Uterus (tissue), 4 donors: ENCODE measurements around the gene PCTP. TPM values are rescaled to one million over a fixed set of nuclear protein-coding genes. Genes with fewer than 3 reads are reported as not detected.
A peak's percentile ranks its signal among the peaks of the same experiment; 100 is the strongest.

ENCODE experiments used
- DNase-seq, 2 donors: peaks; one replicate each; pipeline ENCODE4 v3.0.0-alpha.2; 2019 to 2020
- H3K27ac ChIP-seq, 2 donors: fragments of 200-600 bp; sonication (generic); 1 replicate in 1 of 2; 2 replicates in 1 of 2; pipeline ENCODE4 v1.5.1; 2016 to 2018
- H3K27me3 ChIP-seq, 2 donors: fragments of 200-600 bp; sonication (generic); one replicate each; pipeline ENCODE4 v1.5.1; 2018 to 2019; ENCODE audit warnings: control low read depth in 1 of 2
- H3K36me3 ChIP-seq, 2 donors: fragments of 200-600 bp; sonication (generic); one replicate each; pipeline ENCODE4 v1.5.1; 2019; ENCODE audit warnings: control low read depth in 1 of 2
- H3K4me1 ChIP-seq, 2 donors: fragments of 200-600 bp; sonication (generic); one replicate each; pipeline ENCODE4 v1.5.1; 2018 to 2019; ENCODE audit warnings: control low read depth in 1 of 2
- H3K4me3 ChIP-seq, 2 donors: fragments of 200-600 bp; sonication (generic); 1 replicate in 1 of 2; 2 replicates in 1 of 2; pipeline ENCODE4 v1.5.1; 2018 to 2019; ENCODE audit warnings: mild to moderate bottlenecking in 1 of 2
- H3K9me3 ChIP-seq, 2 donors: fragments of 200-600 bp; sonication (generic); one replicate each; pipeline ENCODE4 v1.5.1; 2019; ENCODE audit warnings: control low read depth in 1 of 2
- POLR2A ChIP-seq, 2 donors: fragments of 450-650 bp; IDR thresholded peaks; one replicate each; pipeline ENCODE4 v1.6.1; 2016; ENCODE audit warnings: antibody characterized with exemption in 2 of 2, mild to moderate bottlenecking in 1 of 2, moderate library complexity in 1 of 2
- intact Hi-C: fragments of 100-400 bp; cut with DNase I; formaldehyde crosslinking; loops from one replicate; pipeline ENCODE4 v1.15.1; 2023; ENCODE audit warnings: low total_unique reads
- total RNA-seq, 4 donors: library from RNA; depleted of rRNA in 3 of 4; stranded (reverse); fragments of >200 nt in 3 of 4; gene quantifications; one replicate each; pipeline versions ENCODE4 v1.1.0 to v1.2.4, GENCODE V29; 2014 to 2023
- TF ChIP-seq, protein P1 (sequence below), 4 experiments: fragments of 200-600 bp in 2 of 4; fragments of 450-650 bp in 2 of 4; sonication (generic) in 2 of 4; IDR thresholded peaks; one replicate each; pipeline ENCODE4 v1.5.1; 2016 to 2019; ENCODE audit warnings: antibody characterized with exemption in 4 of 4, mild to moderate bottlenecking in 2 of 4, moderate library complexity in 1 of 4
- donor health status: DM: yes; HTN: yes; CAD: no.

Gene PCTP
- total RNA-seq, 4 donors from 2014 or later = 1.8 to 18.8 (median 10.9) TPM

GRCh38 chr17:55818451-55819375 lies 67.9 kb downstream of the PCTP start:
- no peaks in the 10 kb centered on the region for H3K4me1 ChIP-seq
- TF ChIP-seq POLR2A (IDR thresholded peaks at IDR 0.05) = no peak
- TF ChIP-seq, protein P1, sequence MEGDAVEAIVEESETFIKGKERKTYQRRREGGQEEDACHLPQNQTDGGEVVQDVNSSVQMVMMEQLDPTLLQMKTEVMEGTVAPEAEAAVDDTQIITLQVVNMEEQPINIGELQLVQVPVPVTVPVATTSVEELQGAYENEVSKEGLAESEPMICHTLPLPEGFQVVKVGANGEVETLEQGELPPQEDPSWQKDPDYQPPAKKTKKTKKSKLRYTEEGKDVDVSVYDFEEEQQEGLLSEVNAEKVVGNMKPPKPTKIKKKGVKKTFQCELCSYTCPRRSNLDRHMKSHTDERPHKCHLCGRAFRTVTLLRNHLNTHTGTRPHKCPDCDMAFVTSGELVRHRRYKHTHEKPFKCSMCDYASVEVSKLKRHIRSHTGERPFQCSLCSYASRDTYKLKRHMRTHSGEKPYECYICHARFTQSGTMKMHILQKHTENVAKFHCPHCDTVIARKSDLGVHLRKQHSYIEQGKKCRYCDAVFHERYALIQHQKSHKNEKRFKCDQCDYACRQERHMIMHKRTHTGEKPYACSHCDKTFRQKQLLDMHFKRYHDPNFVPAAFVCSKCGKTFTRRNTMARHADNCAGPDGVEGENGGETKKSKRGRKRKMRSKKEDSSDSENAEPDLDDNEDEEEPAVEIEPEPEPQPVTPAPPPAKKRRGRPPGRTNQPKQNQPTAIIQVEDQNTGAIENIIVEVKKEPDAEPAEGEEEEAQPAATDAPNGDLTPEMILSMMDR (IDR thresholded peaks at IDR 0.05) = no peak
- no peaks in the 10 kb centered on the region for H3K36me3 ChIP-seq
- no peak overlapping the region for H3K4me3 ChIP-seq
- intact Hi-C loops = no loop called here
- H3K27ac ChIP-seq = no peak overlapping the region
- no peaks in the 10 kb centered on the region for H3K9me3 ChIP-seq
- no peak for DNase-seq
- H3K27me3 ChIP-seq = no peaks in the 10 kb centered on the region

- TF ChIP-seq, protein P1 (IDR thresholded peaks at IDR 0.05) = no peak
- TF ChIP-seq POLR2A (IDR thresholded peaks at IDR 0.05) = no peak
- no peaks in the 10 kb centered on the region for H3K4me1 ChIP-seq
Observed at GRCh38 chr17:55820675-55821074, 69.8 kb downstream of the PCTP start.

GRCh38 chr17:55822028-55822427 lies 71.2 kb downstream of the PCTP start:
- H3K27me3 ChIP-seq = no peaks in the 10 kb centered on the region
- no peaks in the 10 kb centered on the region for H3K9me3 ChIP-seq
- no peak overlapping the region for H3K4me3 ChIP-seq
- TF ChIP-seq, protein P1 (IDR thresholded peaks at IDR 0.05) = no peak
- no peak for TF ChIP-seq POLR2A (IDR thresholded peaks at IDR 0.05)
- no peaks in the 10 kb centered on the region for H3K4me1 ChIP-seq
- no peak for DNase-seq
- H3K27ac ChIP-seq = no peak overlapping the region
- intact Hi-C loops = no loop called here
- H3K36me3 ChIP-seq = no peaks in the 10 kb centered on the region

More at GRCh38 chr17:55820675-55821074, 69.8 kb downstream of the PCTP start:
- Histone ChIP-seq H3K9me3 (no peaks in the 10 kb centered on the region), H3K4me3 (no peak overlapping the region), H3K27me3 (no peaks in the 10 kb centered on the region), H3K36me3 (no peaks in the 10 kb centered on the region), H3K27ac (no peak overlapping the region)
- intact Hi-C loops = no loop called here
- DNase-seq = no peak

DNA sequence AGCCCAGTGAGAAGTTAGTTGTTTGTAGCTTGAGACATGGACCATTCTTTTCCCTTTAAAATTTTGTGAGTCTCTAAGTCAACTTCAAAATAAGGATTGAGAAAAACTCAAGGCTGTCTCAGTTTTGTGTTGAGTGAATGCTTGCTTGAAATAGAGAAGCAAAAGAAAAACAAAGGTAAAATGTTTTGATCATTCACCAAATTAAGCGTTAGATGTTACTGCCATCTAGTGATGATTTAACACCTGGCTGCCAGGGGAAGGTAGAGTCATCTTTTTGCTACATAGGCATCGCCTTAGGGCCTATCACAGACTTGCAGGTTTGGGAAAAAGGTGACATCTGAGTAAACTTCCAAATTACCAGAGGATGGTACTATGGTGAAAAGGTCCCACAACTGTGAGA lies 74.4 kb downstream of the PCTP start:
- Histone ChIP-seq H3K9me3 (no peaks in the 10 kb centered on the region), H3K4me3 (no peak overlapping the region), H3K27me3 (no peaks in the 10 kb centered on the region), H3K36me3 (no peaks in the 10 kb centered on the region), H3K4me1 (no peaks in the 10 kb centered on the region), H3K27ac (no peak overlapping the region)
- no peak for DNase-seq
- intact Hi-C loops = no loop called here
- TF ChIP-seq, protein P1 (IDR thresholded peaks at IDR 0.05) = peak in 1 of 4 experiments; percentile 9
- TF ChIP-seq POLR2A (IDR thresholded peaks at IDR 0.05) = no peak

Other genes starting within 250 kb of the PCTP start
- not detected for gene SMIM36, start 239.6 kb upstream of the PCTP start, total RNA-seq
- 10 to 100 TPM in 1 of 4 donors, 1 to 10 TPM in 3; 2.8 to 26.3 (median 6.2) TPM for gene TMEM100, start 28.2 kb upstream of the PCTP start, total RNA-seq